Measurements from ENCODE around the gene FUCA2. TPM values are rescaled to one million over a fixed set of nuclear protein-coding genes. Genes with fewer than 3 reads are reported as not detected.
A peak's percentile ranks its signal among the peaks of the same experiment; 100 is the strongest.

FUCA2 gene, protein sequence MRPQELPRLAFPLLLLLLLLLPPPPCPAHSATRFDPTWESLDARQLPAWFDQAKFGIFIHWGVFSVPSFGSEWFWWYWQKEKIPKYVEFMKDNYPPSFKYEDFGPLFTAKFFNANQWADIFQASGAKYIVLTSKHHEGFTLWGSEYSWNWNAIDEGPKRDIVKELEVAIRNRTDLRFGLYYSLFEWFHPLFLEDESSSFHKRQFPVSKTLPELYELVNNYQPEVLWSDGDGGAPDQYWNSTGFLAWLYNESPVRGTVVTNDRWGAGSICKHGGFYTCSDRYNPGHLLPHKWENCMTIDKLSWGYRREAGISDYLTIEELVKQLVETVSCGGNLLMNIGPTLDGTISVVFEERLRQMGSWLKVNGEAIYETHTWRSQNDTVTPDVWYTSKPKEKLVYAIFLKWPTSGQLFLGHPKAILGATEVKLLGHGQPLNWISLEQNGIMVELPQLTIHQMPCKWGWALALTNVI
- 1 to 10 TPM; 7.8 to 8.3 TPM for total RNA-seq
- total RNA-seq, result 9.4 to 16.2 reads per million in 2 donors

DNA sequence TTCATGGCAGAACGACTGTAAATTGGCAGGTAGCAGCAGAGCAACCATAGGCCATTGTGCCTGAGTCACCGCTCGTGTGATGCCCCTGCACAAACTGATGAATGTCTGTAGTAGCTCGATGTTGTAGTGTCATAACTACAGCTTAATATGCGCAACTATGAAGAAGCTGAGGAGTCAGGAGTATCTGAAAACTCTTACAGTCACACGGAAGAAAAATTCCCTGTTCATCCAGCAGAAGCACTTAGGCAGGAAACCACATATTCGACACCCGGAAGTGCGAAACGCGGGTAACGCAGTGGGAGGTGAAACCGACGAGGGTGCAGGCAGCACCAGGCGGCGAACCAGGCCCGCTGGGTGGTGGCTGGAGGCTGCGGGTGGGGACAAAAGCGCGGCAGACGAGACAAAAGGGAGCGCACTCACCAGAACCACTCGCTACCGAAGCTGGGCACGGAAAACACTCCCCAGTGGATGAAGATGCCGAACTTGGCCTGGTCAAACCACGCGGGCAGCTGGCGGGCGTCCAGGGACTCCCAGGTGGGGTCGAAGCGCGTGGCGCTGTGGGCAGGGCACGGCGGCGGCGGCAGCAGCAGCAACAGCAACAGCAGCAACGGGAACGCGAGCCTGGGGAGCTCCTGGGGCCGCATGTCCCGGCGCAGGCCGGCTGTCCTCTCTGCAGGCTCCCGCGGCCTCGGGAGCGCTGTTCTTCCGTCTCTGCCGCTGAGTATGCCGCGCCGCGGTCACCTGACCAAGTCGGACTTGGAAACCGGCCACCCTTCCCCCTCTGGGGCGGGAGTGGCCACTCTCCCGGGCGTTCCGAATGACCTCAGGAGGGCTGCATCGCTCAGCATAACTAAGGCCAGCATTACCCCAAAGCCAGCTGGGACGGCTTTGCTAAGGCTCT, at the start of gene FUCA2:
Gene FUCA2 (minus strand): TSS at position 730 of the 901 bp plus-strand sequence. CDS start 86 bp downstream, at position 644.
- peak; percentile 85 for ATAC-seq

DNA sequence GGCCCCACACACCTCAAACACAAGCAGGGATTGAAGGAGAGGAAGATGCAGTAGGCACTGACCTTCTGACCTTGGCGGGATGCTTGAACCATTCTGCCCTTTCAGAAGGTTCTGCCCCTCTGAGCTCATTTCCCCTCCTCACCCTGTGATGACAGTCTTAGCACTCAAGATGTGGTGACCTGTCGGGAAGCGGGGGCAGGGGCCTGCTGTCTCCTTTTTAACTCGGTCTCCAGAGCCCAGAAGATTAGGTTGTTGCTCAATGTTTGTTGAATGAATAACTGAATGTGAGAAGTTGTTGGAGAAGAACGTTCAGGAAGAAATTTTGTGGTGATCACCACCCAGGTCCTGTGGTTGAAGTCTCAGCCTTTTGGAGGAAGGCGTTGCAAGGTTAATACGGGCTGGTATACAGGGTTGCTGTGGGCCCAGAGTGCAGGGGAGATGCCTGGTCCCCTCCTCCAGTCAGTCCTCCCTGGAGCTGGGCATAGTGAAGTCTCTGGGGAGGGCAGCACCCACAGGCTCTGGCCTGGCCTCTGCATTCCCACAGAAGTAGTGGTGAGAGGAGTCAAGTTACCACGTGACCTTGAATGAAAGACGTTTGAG, 49.7 kb upstream of the FUCA2 start:
- ATAC-seq, result no peak
- Mint-ChIP-seq H3K27me3 (no peaks in the 10 kb centered on the region), H3K27ac (peak overlapping the region; percentile 91), H3K36me3 (ENCODE audit: low read depth) (peaks cover 4% of the 10 kb centered on the region), H3K4me1 (peaks cover 45% of the 10 kb centered on the region), H3K4me3 (no peak overlapping the region)
- no peak for DNase-seq
- H3K9me3 ChIP-seq (ENCODE audit: control insufficient read depth, low read length, poor library complexity, severe bottlenecking), result no peaks in the 10 kb centered on the region

More for the DNA sequence above, at the start of gene FUCA2:
- no peaks in the 10 kb centered on the region for H3K27me3 Mint-ChIP-seq
- H3K4me3 Mint-ChIP-seq, result peak within 1 kb of the TSS; percentile 97
- no peaks in the 10 kb centered on the region for H3K9me3 ChIP-seq (ENCODE audit: control insufficient read depth, low read length, poor library complexity, severe bottlenecking)
- peak within 1 kb of the TSS; percentile 93 for H3K27ac Mint-ChIP-seq
- no peaks in the 10 kb centered on the region for H3K36me3 Mint-ChIP-seq (ENCODE audit: low read depth)
- DNase-seq, result peak; percentile 39 to 47 (median 44)
- H3K4me1 Mint-ChIP-seq, result peaks cover 26% of the 10 kb centered on the region

DNA sequence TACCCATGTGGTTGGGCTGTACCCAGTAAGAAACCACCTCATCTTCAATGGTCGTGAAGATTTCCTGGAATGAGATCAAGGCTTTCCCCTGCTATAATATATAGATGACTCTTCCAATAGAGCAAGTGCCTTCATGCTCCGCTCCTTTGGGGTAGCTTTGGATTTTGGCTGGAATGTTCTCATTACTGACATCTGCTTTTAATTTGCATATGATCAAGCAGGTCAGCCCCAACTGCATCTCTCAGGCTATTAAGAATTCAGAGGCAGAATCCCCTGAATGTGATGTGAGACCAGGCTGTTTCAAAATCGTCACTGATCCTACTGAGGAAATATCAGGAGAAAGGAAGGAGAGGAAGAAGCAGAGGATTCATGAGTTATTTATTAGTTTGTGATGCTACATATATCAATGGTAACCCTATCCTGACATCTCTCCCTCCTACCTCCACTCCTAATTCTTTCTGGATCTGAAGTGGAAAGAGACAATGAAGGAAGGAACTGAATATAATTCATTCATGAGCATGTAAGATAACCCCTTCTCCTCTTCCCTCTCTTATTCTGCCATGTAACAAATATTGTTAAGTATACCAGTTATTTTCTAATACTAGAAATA, 47.6 kb upstream of the FUCA2 start:
- Mint-ChIP-seq H3K27ac (no peak overlapping the region), H3K27me3 (no peaks in the 10 kb centered on the region), H3K4me1 (peaks cover 56% of the 10 kb centered on the region), H3K4me3 (no peak overlapping the region), H3K36me3 (ENCODE audit: low read depth) (peaks cover 5% of the 10 kb centered on the region)
- ATAC-seq (no peak), DNase-seq (no peak)
- no peaks in the 10 kb centered on the region for H3K9me3 ChIP-seq (ENCODE audit: control insufficient read depth, low read length, poor library complexity, severe bottlenecking)

DNA sequence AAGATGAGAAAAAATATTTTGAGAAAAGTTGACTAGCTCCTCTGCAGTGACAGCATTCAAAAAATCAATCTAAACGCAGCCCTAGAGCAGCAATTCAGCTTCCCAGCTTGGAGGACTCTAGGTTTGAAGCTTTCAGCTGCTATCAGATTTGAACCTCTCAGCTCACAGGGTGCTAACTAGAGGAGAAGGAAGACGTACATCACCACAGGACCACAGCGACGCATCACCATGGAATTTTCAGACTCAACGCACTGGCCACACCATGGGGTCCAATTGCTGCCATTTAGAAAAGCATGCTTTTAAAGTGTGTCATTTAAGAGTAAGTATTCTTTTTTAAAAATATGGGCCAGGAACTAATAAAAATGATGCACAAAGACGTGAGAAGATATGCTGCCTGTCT, 45.0 kb upstream of the FUCA2 start:
- ATAC-seq, result peak; percentile 18
- Mint-ChIP-seq H3K4me1 (peaks cover 74% of the 10 kb centered on the region), H3K27me3 (no peaks in the 10 kb centered on the region), H3K27ac (peak overlapping the region; percentile 97), H3K36me3 (ENCODE audit: low read depth) (peaks cover 5% of the 10 kb centered on the region), H3K4me3 (peak overlapping the region; percentile 64)
- DNase-seq, result no peak
- no peaks in the 10 kb centered on the region for H3K9me3 ChIP-seq (ENCODE audit: control insufficient read depth, low read length, poor library complexity, severe bottlenecking)

DNA sequence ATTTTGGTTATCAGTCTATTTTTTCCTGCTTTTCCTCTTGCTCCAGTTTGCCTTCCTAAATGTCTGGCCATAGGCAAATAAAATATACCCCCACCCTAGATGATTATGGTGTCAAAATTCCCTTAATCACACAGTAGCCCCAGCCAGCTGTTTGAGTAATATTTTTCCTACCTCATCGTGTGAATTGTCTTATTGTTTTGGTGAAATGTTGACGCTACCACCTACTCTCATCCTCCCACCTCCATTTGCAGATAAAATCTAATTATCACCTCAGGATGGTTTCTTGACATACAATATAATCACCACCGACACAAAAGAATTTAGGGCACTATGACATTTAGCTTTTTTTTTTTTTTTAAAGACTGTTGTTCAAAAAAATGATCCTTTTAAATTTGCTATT, 44.1 kb upstream of the FUCA2 start:
- ATAC-seq, result peak; percentile 54
- H3K27me3 Mint-ChIP-seq, result no peaks in the 10 kb centered on the region
- H3K4me1 Mint-ChIP-seq, result peaks cover 75% of the 10 kb centered on the region
- H3K36me3 Mint-ChIP-seq (ENCODE audit: low read depth), result peaks cover 5% of the 10 kb centered on the region
- peak overlapping the region; percentile 90 for H3K4me3 Mint-ChIP-seq
- H3K9me3 ChIP-seq (ENCODE audit: control insufficient read depth, low read length, poor library complexity, severe bottlenecking), result no peaks in the 10 kb centered on the region
- DNase-seq, result no peak
- H3K27ac Mint-ChIP-seq, result peak overlapping the region; percentile 97

DNA sequence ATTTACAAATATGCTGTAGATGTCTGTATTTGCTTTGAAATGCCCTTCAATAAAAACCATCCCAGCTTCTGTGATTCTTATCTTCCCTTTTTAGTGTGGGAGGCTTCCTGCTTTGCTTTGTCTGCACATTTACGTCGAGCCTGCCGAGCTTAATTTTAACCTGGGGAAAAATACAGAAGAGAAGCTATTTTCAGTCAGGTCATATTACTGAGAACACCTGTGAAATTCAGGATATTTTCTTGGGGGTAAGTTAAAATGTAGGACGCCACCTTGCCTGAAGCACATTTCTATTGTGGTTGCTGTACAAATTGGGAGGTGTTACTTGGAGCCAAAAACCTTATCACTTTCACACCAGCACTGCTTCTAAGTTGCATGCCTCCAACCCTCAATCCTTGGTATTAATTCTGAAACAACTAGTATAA, 43.6 kb upstream of the FUCA2 start:
- no peak for DNase-seq
- no peaks in the 10 kb centered on the region for H3K9me3 ChIP-seq (ENCODE audit: control insufficient read depth, low read length, poor library complexity, severe bottlenecking)
- H3K27me3 Mint-ChIP-seq, result no peaks in the 10 kb centered on the region

DNA sequence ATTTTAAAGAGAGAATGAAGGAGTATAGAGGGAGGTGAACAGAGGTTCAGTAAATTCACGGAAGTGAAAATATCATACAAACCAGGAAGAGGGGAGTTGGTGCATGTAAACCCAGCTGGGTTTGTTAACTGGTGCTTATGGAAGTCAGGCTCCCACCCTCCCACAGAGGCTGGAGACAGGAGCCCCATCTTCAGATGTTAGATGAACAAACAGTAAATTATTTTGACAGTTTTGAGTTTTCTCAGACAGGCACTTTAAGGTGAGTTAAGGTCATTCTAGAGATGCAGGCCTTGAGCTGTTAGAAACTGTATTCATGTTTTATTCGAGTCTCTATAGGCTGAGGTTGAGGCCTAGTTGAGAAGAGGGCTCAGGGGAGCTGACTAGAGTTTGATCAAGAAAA, 41.8 kb upstream of the FUCA2 start:
- DNase-seq (no peak), ATAC-seq (no peak)
- peaks cover 81% of the 10 kb centered on the region for H3K4me1 Mint-ChIP-seq
- no peaks in the 10 kb centered on the region for H3K9me3 ChIP-seq (ENCODE audit: control insufficient read depth, low read length, poor library complexity, severe bottlenecking)
- H3K27me3 Mint-ChIP-seq, result no peaks in the 10 kb centered on the region
- H3K36me3 Mint-ChIP-seq (ENCODE audit: low read depth), result peaks cover 5% of the 10 kb centered on the region
- H3K4me3 Mint-ChIP-seq, result peak overlapping the region; percentile 69
- H3K27ac Mint-ChIP-seq, result peak overlapping the region; percentile 97

More for the DNA sequence above, 43.6 kb upstream of the FUCA2 start:
- Mint-ChIP-seq H3K36me3 (ENCODE audit: low read depth) (peaks cover 5% of the 10 kb centered on the region), H3K4me1 (peaks cover 74% of the 10 kb centered on the region), H3K27ac (peak overlapping the region; percentile 97), H3K4me3 (peak overlapping the region; percentile 90)
- ATAC-seq, result peak; percentile 49

DNA sequence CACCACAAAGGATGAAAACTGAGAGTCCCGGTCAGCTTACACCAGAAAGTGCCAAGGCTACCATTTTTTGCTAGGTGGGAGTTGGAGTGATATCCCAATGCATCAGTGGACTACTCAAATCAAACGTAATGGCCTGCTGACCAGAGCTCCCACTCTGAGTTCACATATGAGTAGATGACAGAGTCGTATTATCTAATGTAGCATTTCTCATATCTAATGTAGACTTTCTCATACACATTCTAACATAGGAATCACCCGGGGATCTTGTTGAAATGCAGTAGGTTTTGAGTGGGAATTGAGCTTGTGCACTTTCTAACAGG, 38.4 kb upstream of the FUCA2 start:
- peak overlapping the region; percentile 33 for H3K4me3 Mint-ChIP-seq
- no peaks in the 10 kb centered on the region for H3K27me3 Mint-ChIP-seq
- H3K4me1 Mint-ChIP-seq, result peaks cover 84% of the 10 kb centered on the region
- H3K36me3 Mint-ChIP-seq (ENCODE audit: low read depth), result peaks cover 2% of the 10 kb centered on the region
- H3K9me3 ChIP-seq (ENCODE audit: control insufficient read depth, low read length, poor library complexity, severe bottlenecking), result no peaks in the 10 kb centered on the region
- DNase-seq (no peak), ATAC-seq (no peak)
- peak overlapping the region; percentile 97 for H3K27ac Mint-ChIP-seq

DNA sequence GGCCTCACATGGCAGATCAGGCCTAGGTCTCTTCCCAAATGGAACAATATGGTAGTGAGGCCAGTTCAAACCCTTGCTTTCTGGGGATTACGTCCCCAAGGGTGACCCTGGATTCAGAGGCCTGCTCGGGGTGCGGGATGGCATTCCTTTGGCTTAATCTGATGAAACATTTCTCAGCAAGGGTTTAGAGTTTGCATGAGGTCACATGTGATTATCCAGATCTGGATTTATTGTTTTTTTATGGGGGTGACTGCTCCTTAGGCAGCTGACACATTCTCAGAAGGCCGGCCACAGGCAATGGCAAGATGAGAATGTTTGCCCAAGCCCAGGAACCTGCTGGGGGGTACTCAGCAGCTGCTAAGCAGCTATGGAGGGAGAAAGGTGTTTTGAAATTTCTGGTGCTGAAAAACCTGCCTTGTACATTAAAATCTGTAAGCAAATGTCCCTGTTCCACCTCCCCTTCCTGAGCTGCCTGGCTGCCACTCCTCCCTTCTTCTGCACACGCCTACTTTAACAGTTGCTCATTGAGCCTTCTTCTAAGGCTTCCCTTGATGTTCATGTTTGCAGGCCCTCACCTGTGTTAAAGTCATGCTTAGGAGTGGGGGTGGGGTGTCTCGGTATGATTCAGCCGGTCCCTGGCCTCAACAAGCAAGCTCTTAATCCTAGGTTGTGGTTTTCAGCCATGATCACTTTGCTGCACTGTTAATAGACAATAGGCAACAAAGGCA, 37.9 kb upstream of the FUCA2 start:
- H3K9me3 ChIP-seq (ENCODE audit: control insufficient read depth, low read length, poor library complexity, severe bottlenecking), result no peaks in the 10 kb centered on the region
- ATAC-seq (peak; percentile 66), DNase-seq (no peak)
- no peaks in the 10 kb centered on the region for H3K27me3 Mint-ChIP-seq
- peaks cover 2% of the 10 kb centered on the region for H3K36me3 Mint-ChIP-seq (ENCODE audit: low read depth)
- H3K4me3 Mint-ChIP-seq, result peak overlapping the region; percentile 33
- peak overlapping the region; percentile 97 for H3K27ac Mint-ChIP-seq
- H3K4me1 Mint-ChIP-seq, result peaks cover 81% of the 10 kb centered on the region

DNA sequence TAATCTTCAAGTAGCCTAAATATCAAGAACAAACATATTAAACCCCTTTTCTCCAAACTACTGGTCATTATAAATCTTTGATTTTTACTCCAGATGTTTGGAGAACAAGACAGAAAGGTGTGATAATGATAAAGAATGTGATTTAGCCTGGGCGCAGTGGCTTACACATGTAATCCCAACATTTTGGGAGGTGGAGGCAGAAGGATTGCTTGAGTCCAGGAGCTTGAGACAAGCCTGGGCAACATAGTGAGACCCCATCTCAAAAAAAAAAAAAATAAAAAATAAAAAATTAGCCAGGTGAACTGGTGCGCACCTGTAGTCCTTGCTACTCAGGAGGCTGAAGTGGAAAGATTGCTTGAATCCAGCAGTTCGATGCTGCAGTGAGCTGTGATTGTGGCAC, 35.1 kb upstream of the FUCA2 start:
- no peak for ATAC-seq
- Mint-ChIP-seq H3K4me3 (peak overlapping the region; percentile 77), H3K36me3 (ENCODE audit: low read depth) (peaks cover 2% of the 10 kb centered on the region), H3K27me3 (no peaks in the 10 kb centered on the region), H3K4me1 (peaks cover 79% of the 10 kb centered on the region), H3K27ac (peak overlapping the region; percentile 97)
- H3K9me3 ChIP-seq (ENCODE audit: control insufficient read depth, low read length, poor library complexity, severe bottlenecking), result no peaks in the 10 kb centered on the region
- no peak for DNase-seq

DNA sequence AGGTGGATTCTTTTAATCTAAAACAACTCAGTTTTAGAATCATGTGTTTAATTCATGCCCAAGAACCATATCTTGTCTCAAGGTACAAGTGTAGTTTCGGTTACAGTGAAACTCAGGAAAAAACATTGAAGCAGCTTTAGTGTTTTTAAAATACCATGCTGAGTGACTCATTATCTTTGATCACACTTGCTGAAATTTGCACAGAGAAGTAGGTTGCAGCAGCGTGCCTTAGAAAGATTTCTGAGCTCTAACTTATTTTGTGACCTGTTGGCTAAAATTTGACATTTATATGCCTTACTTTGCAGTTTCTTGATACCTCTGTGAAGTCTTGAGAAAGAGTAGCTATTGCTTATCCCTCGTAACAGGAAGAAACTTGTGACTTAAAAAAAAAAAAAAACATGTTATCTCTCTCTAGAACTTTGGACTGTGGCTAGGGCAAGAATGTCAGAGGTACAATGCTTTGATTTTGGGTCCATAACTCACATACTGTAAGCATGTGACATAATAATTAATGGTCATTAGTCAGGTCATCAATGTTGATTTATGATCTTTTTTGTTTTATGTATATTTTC, 34.5 kb upstream of the FUCA2 start:
- Mint-ChIP-seq H3K27me3 (no peaks in the 10 kb centered on the region), H3K27ac (peak overlapping the region; percentile 97), H3K36me3 (ENCODE audit: low read depth) (peaks cover 2% of the 10 kb centered on the region), H3K4me1 (peaks cover 78% of the 10 kb centered on the region), H3K4me3 (peak overlapping the region; percentile 77)
- ATAC-seq, result peak; percentile 63
- H3K9me3 ChIP-seq (ENCODE audit: control insufficient read depth, low read length, poor library complexity, severe bottlenecking), result no peaks in the 10 kb centered on the region
- DNase-seq, result no peak

DNA sequence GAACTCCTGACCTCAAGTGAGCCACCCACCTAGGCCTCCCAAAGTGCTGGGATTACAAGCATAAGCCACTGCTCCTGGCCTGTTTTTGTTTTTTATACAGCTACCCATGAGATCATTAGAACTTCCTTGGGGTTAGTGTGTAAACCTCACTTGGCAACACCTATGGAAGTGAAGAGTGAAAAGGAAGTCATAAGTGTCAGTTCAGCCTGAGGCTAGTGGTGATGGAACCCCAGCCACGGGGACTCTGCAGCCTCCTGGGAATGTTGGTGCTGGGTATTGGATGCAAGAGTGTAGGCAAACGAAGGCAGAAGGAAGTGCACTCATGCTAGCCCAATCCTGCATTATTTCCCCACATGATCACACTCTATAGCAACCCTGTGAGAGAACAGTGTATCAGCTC, 33.6 kb upstream of the FUCA2 start:
- Mint-ChIP-seq H3K27ac (peak overlapping the region; percentile 97), H3K4me3 (peak overlapping the region; percentile 77), H3K36me3 (ENCODE audit: low read depth) (peaks cover 2% of the 10 kb centered on the region), H3K27me3 (no peaks in the 10 kb centered on the region), H3K4me1 (peaks cover 73% of the 10 kb centered on the region)
- peak; percentile 15 for ATAC-seq
- no peak for DNase-seq
- H3K9me3 ChIP-seq (ENCODE audit: control insufficient read depth, low read length, poor library complexity, severe bottlenecking), result no peaks in the 10 kb centered on the region

All from T-helper 17 cell (primary cell).